Adrenal gland (tissue), 5 donors: ENCODE measurements around the gene GAS2.

Source experiments
- POLR2A ChIP-seq, 2 donors: fragments of 450-650 bp; IDR thresholded peaks; one replicate each; pipeline ENCODE4 v1.6.1; 2017; ENCODE audit warnings: antibody characterized with exemption in 2 of 2, mild to moderate bottlenecking in 2 of 2, moderate library complexity in 1 of 2
- TF ChIP-seq, protein P1 (sequence below), 6 experiments: fragments of 450-650 bp in 4 of 6; fragments of 200-600 bp in 2 of 6; sonication (generic) in 1 of 6; IDR thresholded peaks; 1 replicate in 5 of 6; 2 replicates in 1 of 6; pipeline versions ENCODE4 v1.5.1 to v1.8.0; 2016 to 2021; ENCODE audit warnings: antibody characterized with exemption in 6 of 6, mild to moderate bottlenecking in 2 of 6, moderate library complexity in 1 of 6
- donor health status: DM: no; HTN: no; CAD: no.

DNA sequence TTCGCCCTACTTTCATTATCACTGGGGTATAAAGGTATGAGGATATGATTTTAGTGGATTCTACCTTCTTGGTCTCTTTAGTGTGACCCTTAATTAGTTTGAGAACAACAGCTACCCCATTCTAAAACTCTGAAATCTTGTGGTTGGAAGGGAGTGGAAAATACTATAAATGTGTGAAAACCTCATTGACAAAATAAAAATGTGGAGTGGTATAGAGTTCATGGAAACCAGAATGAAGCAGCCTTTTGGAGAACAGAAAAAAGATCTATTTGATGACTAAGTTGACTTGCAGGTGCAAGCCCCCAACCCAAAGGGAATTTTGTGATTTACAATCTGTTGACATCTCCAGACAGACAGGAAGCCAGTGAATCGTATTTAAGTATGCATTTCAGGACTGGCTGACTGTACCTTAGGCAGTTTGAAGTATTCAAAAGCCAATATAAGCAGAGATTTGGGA is 75.8 kb downstream of the GAS2 start:
- TF ChIP-seq, protein P1, sequence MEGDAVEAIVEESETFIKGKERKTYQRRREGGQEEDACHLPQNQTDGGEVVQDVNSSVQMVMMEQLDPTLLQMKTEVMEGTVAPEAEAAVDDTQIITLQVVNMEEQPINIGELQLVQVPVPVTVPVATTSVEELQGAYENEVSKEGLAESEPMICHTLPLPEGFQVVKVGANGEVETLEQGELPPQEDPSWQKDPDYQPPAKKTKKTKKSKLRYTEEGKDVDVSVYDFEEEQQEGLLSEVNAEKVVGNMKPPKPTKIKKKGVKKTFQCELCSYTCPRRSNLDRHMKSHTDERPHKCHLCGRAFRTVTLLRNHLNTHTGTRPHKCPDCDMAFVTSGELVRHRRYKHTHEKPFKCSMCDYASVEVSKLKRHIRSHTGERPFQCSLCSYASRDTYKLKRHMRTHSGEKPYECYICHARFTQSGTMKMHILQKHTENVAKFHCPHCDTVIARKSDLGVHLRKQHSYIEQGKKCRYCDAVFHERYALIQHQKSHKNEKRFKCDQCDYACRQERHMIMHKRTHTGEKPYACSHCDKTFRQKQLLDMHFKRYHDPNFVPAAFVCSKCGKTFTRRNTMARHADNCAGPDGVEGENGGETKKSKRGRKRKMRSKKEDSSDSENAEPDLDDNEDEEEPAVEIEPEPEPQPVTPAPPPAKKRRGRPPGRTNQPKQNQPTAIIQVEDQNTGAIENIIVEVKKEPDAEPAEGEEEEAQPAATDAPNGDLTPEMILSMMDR (IDR thresholded peaks at IDR 0.05): no peak
- no peak for TF ChIP-seq POLR2A (IDR thresholded peaks at IDR 0.05)
